LHCN-M2 (cell line): ENCODE measurements around the gene SIGLEC11. TPM values are rescaled to one million over a fixed set of nuclear protein-coding genes. Genes with fewer than 3 reads are reported as not detected.
"Not testable (repeated sequence)": the region's sequence is repeated elsewhere in the genome, so short reads cannot be mapped to it uniquely, and the experiment has no call there.

ENCODE experiments used
- DNase-seq: peaks from one replicate; pipeline ENCODE4 v3.0.0-alpha.2; 2012; ENCODE audit warnings: low read depth
- total RNA-seq: library from RNA; depleted of rRNA; stranded (reverse); fragments of >200 nt; gene quantifications from 2 replicates; pipeline ENCODE4 v1.2.3, GENCODE V29; 2014

Gene SIGLEC11
- total RNA-seq, 1 experiment from 2014 or later, result not detected

GRCh38 chr19:49983645-49984229 is 22.8 kb upstream of the SIGLEC11 start:
- DNase-seq, result peak; percentile 29

DNA sequence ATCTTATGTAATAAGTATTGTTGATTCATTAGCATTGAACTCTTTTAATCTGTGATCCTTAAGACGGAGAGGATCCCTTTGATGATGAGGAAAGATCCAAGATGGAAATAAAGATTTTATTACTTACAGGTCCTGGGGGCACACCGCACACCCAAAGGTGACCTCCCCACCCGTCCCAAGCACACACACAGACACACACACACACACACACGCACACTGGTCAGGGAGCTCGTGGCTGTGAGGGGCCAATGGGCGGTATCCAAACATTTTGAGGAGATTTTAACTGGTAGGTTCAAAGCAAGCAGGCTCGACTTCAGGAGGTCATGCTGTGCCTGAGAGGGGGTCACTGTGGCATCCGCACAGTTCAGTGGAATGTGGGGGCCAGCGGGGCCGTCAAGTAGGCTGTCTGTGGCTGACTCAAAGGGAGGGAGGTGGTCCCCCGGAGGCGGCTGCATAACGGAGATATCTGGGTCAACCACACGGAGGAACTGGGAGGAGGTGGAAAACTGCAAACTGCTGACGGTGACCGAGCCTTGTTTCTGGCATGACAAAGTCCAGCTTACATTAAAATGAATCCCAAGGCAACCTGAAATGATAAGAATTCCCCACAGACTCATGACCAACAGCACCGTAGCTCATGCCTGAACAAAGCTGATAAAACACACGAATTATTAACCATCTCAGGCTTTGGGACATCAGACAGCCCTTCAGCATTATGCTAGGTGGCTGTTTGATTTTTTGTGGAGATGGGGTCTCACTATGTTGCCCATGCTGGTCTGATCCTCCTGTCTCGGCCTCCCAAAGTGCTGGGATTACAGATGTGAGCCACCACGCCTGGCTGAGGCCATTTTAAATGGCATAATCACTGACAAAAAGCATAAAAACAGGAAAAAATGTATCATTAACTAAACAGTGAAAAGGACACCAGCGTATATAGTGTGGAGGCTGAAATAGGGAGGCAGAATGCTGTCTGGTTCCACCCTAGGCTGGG is 20.9 kb upstream of the SIGLEC11 start:
- no peak for DNase-seq

- DNase-seq, result no peak
These were observed 17.4 kb upstream of the SIGLEC11 start for GRCh38 chr19:49978324-49978723.

GRCh38 chr19:49977881-49978280 is 16.9 kb upstream of the SIGLEC11 start:
- DNase-seq, result no peak

GRCh38 chr19:49977076-49977475 is 16.1 kb upstream of the SIGLEC11 start:
- DNase-seq, result no peak

DNA sequence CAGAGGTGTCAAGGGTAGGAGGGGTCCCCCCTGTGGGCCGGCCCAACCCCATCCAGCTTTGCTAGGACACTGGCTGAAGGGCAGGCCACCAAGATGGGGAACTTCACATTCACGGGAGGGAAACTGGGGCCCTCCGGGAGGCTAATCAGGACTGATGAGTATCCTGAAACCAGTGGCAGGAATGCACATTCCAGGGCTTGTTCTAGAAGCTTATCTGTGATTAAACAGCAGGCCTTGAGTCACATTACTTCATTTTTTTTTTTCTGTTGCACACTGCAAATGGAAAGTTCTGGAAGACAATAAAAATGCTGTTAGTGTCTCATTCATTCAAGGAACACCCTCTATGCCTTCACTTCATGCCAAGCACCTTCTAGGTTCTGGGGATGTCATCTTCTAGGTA is 15.5 kb upstream of the SIGLEC11 start:
- DNase-seq, result no peak

GRCh38 chr19:49975051-49975450 is 14.1 kb upstream of the SIGLEC11 start:
- DNase-seq, result no peak

- DNase-seq, result no peak
These were observed 13.0 kb upstream of the SIGLEC11 start for GRCh38 chr19:49973987-49974386.

DNA sequence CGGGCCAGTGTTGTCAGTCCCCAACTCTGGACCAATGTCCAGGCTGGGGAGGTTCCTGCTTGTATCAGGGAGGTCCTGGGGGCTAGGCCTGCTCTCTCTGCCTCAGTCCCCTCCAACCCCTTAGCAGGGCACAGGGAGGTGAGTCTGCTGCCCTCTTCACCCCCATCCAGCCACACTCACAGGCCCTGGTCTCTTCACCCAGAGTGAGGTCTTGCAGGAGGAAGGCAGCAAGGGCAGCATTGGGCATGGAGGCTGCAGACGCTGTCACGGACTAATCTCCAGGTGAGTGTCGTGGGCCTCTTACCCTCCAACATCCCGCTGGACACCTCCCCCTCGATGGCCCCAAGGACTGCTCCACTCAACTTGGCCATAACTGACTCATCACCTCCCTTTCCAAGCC is 11.9 kb upstream of the SIGLEC11 start:
- DNase-seq, result no peak

GRCh38 chr19:49971991-49972411 is 11.0 kb upstream of the SIGLEC11 start:
- DNase-seq, result no peak

GRCh38 chr19:49969355-49969754 is 8.4 kb upstream of the SIGLEC11 start:
- not testable (repeated sequence) for DNase-seq

GRCh38 chr19:49968279-49968922 is 7.4 kb upstream of the SIGLEC11 start:
- DNase-seq, result no peak

GRCh38 chr19:49959892-49960291 is 1.1 kb downstream of the SIGLEC11 start:
- DNase-seq, result not testable (repeated sequence)

GRCh38 chr19:49958596-49958995 is 2.4 kb downstream of the SIGLEC11 start:
- not testable (repeated sequence) for DNase-seq

- not testable (repeated sequence) for DNase-seq
These were observed 2.8 kb downstream of the SIGLEC11 start for GRCh38 chr19:49958144-49958543.

GRCh38 chr19:49957262-49957915 is 3.6 kb downstream of the SIGLEC11 start:
- DNase-seq, result no peak

- DNase-seq, result no peak
These were observed 4.9 kb downstream of the SIGLEC11 start for GRCh38 chr19:49956115-49956495.

DNA sequence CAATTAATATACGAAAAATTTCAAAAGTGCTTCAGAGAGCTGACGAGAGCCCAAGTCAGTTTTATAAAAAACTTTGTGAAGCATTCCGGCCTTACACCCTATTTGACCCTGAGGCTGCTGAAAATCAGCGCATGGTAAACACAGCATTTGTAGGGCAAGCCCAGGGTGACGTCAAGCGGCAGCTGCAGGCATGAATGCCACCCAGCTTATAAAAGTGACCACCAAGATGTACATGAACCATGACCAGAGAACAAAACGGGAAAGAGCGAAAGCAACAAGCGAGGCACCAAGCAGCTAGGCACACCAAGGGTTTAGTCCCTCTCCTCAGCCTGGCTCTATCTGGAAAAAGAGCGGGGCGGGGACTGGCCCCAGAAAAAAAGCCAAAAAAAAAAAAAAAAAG is 6.0 kb downstream of the SIGLEC11 start:
- DNase-seq, result peak; percentile 60

DNA sequence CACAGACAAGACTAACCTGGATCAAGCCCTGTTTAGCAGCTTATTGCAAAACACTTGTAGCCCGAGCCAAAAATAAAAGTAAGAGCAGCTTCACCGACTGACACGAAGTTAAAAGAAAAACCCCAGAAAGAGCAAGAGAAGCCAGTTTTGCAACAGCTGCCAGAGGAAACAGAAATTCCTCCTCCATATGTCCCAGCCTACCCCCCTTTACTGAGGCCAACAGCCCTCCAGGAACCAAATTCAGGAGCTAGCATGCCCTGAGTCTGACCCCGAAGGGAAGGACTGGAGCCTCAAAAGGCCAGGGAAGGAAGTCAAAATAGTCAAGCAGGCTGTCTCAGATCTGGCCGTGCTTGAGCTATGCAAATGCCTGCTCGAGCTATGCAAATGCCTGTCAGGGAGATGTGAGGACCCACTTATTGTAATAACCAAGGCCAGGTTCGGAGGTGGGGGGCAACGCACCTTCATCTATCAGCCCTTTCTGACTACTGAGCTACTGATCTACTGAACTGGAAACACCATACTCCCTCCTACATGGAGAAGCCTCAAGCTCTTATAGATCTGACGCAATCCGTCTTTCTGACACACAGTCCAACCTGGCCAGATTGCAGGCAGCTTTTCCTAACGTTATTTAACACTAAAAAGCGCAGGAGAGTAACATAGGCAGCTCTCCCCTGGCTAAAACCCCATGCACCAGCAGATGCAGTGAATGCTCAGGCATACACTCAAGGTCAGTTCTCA is 6.7 kb downstream of the SIGLEC11 start:
- peak; percentile 37 for DNase-seq

- DNase-seq, result no peak
These were observed 7.6 kb downstream of the SIGLEC11 start for GRCh38 chr19:49953416-49953815.

DNA sequence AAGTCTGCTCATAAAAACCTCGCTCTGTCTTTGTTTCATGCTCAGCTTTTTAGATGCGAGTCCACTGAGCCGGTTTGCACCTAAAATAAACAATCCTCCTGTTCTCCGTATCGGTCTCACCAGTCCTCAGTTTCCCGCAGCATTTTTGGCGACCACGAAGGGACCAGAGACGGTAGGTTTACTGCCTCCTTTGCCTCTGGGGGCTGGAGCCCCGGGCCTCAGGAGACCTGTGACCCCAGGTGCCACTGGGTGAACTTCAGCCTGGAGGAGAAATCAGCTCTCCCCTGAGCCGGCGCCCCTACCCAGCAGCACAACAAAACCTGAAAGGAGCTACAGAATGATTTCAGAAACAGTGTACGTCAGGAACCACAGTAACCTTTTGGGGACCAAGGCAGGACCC is 8.1 kb downstream of the SIGLEC11 start:
- no peak for DNase-seq
